A549 (cell line): ENCODE results near the gene QRICH1. TPM values are rescaled to one million over a fixed set of nuclear protein-coding genes. Genes with fewer than 3 reads are reported as not detected.

Experiments
- ATAC-seq, 2 experiments: fragments of 200-7000 bp in 1 of 2; fragments of >200 bp in 1 of 2; cut with Nextera tagmentation in 1 of 2; cut with Tn5 transposase in 1 of 2; 3 replicates each; pipeline versions ENCODE4 v1.8.0 to v1.9.1; 2018 to 2020; ENCODE audit warnings: mild to moderate bottlenecking in 1 of 2, moderate library complexity in 1 of 2
- CTCF ChIA-PET: fragments of 300-600 bp; sonication (Branson Sonifier 250); formaldehyde crosslinking; extraction: SDS; loops from one replicate; lab custom pipeline; 2021; ENCODE audit warnings: antibody characterized with exemption, inconsistent platforms; lab: Yijun Ruan, JAX
- POLR2A ChIA-PET: fragments of 350-600 bp; formaldehyde crosslinking; extraction: SDS; loops from one replicate; lab custom pipeline; 2021; ENCODE audit warnings: antibody characterized with exemption, inconsistent platforms; lab: Yijun Ruan, JAX
- DNase-seq, 2 experiments: peaks; one replicate each; pipeline versions ENCODE4 v3.0.0 to v3.0.0-alpha.2; 2011 to 2016; ENCODE audit warnings: low read depth in 1 of 2, low spot score in 1 of 2
- FAIRE-seq: peaks from 2 replicates; lab custom pipeline; 2011; peaks lifted over from hg19 to GRCh38; lab: Jason Lieb, UNC
- H3K27ac ChIP-seq, 2 experiments: fragments of >200 bp; sonication (Bioruptor Twin); formaldehyde crosslinking; 3 replicates each; pipeline ENCODE4 v1.5.1; 2016 to 2017
- H3K4me1 ChIP-seq: fragments of >200 bp; sonication (Bioruptor Twin); formaldehyde crosslinking; 3 replicates; pipeline ENCODE4 v1.6.1; 2016
- H3K4me2 ChIP-seq: fragments of >200 bp; sonication (Bioruptor Twin); formaldehyde crosslinking; 3 replicates; pipeline ENCODE4 v1.6.1; 2016
- H3K4me3 ChIP-seq: fragments of >200 bp; sonication (Bioruptor Twin); formaldehyde crosslinking; 3 replicates; pipeline ENCODE4 v1.5.1; 2016
- H3K9me3 ChIP-seq: fragments of >200 bp; sonication (Bioruptor Twin); formaldehyde crosslinking; 3 replicates; pipeline ENCODE4 v1.6.1; 2016
- BHLHE40 ChIP-seq: IDR thresholded peaks from 2 replicates; pipeline ENCODE4 v1.6.1; 2012; ENCODE audit warnings: low read depth, low read length, inconsistent platforms
- CHD2 ChIP-seq: fragments of 150-350 bp; IDR thresholded peaks from 2 replicates; pipeline ENCODE4 v1.6.1; 2014; ENCODE audit warnings: low read length; ENCODE audit not compliant: partially characterized antibody
- EHF ChIP-seq: fragments of 250-450 bp; sonication (Bioruptor Pico); IDR thresholded peaks from 2 replicates; pipeline ENCODE4 v1.5.0; 2020; ENCODE audit warnings: mild to moderate bottlenecking
- EP300 ChIP-seq, 2 experiments: fragments of >200 bp; sonication (Bioruptor Twin); formaldehyde crosslinking; IDR thresholded peaks; 2 replicates in 1 of 2; 3 replicates in 1 of 2; pipeline ENCODE4 v1.6.1; 2016 to 2017
- FOSB ChIP-seq: fragments of 250-450 bp; sonication (Bioruptor Pico); IDR thresholded peaks from 2 replicates; pipeline ENCODE4 v1.5.0; 2020; ENCODE audit warnings: mild to moderate bottlenecking, moderate library complexity
- FOXS1 ChIP-seq: fragments of 250-450 bp; sonication (Bioruptor Pico); IDR thresholded peaks from 2 replicates; pipeline ENCODE4 v1.5.0; 2020; ENCODE audit warnings: mild to moderate bottlenecking, moderate library complexity
- HDAC2 ChIP-seq: fragments of 200-600 bp; sonication (generic); IDR thresholded peaks from 2 replicates; pipeline ENCODE4 v1.6.1; 2016
- HOXB5 ChIP-seq: fragments of 250-450 bp; sonication (Bioruptor Pico); IDR thresholded peaks from 2 replicates; pipeline ENCODE4 v1.5.0; 2020; ENCODE audit warnings: mild to moderate bottlenecking, moderate library complexity
- JUNB ChIP-seq: fragments of >200 bp; sonication (Bioruptor Twin); formaldehyde crosslinking; IDR thresholded peaks from 2 replicates; pipeline ENCODE4 v1.6.1; 2016
- KDM1A ChIP-seq: fragments of 200-600 bp; sonication (generic); IDR thresholded peaks from 2 replicates; pipeline ENCODE4 v1.6.1; 2016; ENCODE audit warnings: low read depth, mild to moderate bottlenecking
- MAFK ChIP-seq: fragments of 450-650 bp; IDR thresholded peaks from 2 replicates; pipeline ENCODE4 v1.6.1; 2014; ENCODE audit not compliant: partially characterized antibody
- MAZ ChIP-seq: fragments of 150-350 bp; IDR thresholded peaks from 2 replicates; pipeline ENCODE4 v1.6.1; 2014; ENCODE audit warnings: antibody characterized with exemption, low read depth, low read length, borderline replicate concordance
- MYC ChIP-seq: IDR thresholded peaks from 2 replicates; pipeline ENCODE4 v1.6.1; 2012; ENCODE audit warnings: mild to moderate bottlenecking, inconsistent platforms, low read length, improper control_type of control experiment, borderline replicate concordance
- NPAS2 ChIP-seq: fragments of 250-450 bp; sonication (Bioruptor Pico); IDR thresholded peaks from 2 replicates; pipeline ENCODE4 v1.8.0; 2022; ENCODE audit warnings: mild to moderate bottlenecking, moderate library complexity, borderline replicate concordance
- PHF8 ChIP-seq: fragments of 200-600 bp; sonication (generic); IDR thresholded peaks from 2 replicates; pipeline ENCODE4 v1.6.1; 2016; ENCODE audit warnings: low read depth, mild to moderate bottlenecking, antibody characterized with exemption, moderate library complexity, borderline replicate concordance
- POLR2A ChIP-seq: IDR thresholded peaks from 2 replicates; pipeline ENCODE4 v1.6.1; 2012; ENCODE audit warnings: mild to moderate bottlenecking, low read length
- ZSCAN20 ChIP-seq: fragments of 250-450 bp; sonication (Bioruptor Pico); IDR thresholded peaks from 2 replicates; pipeline ENCODE4 v1.8.0; 2022; ENCODE audit warnings: mild to moderate bottlenecking, moderate library complexity
- WGBS: methylation state at CpG from one replicate; pipeline ENCODE4 v1.1.6; 2017; ENCODE audit errors: missing lambda C conversion rate; 5-methylcytosine and 5-hydroxymethylcytosine counted together
- polyA plus RNA-seq, 4 experiments: library from polyadenylated mRNA; depleted of rRNA in 3 of 4; stranded (reverse); fragments of >200 nt; fragmentation: RNase III in 1 of 4; extraction: RNeasy Plus Mini Kit Qiagen cat#74134 plus additional on column Dnase treatment in 1 of 4; gene quantifications; 2 replicates in 3 of 4; 3 replicates in 1 of 4; pipeline ENCODE4 v1.2.3, GENCODE V29; 2011 to 2017
- TF ChIP-seq, protein P1 (sequence below): fragments of 450-650 bp; IDR thresholded peaks from 2 replicates; pipeline ENCODE4 v1.6.1; 2014; ENCODE audit warnings: antibody characterized with exemption
- TF ChIP-seq, protein P2 (sequence below): fragments of >200 bp; sonication (Bioruptor Twin); formaldehyde crosslinking; IDR thresholded peaks from 3 replicates; pipeline ENCODE4 v1.6.1; 2016
- TF ChIP-seq, protein P3 (sequence below): IDR thresholded peaks from 2 replicates; pipeline ENCODE4 v1.6.1; 2012; ENCODE audit warnings: low read depth, borderline replicate concordance
- TF ChIP-seq, protein P4 (sequence below): fragments of >200 bp; sonication (Bioruptor Twin); formaldehyde crosslinking; IDR thresholded peaks from 2 replicates; pipeline ENCODE4 v1.6.1; 2016
- TF ChIP-seq, protein P5 (sequence below): IDR thresholded peaks from 2 replicates; pipeline ENCODE4 v1.6.1; 2012
- TF ChIP-seq, protein P6 (sequence below): fragments of 200-600 bp; sonication (generic); IDR thresholded peaks from 2 replicates; pipeline ENCODE4 v1.6.1; 2016; ENCODE audit warnings: antibody characterized with exemption, mild to moderate bottlenecking, moderate library complexity
- TF ChIP-seq, protein P7 (sequence below): fragments of 150-350 bp; IDR thresholded peaks from 2 replicates; pipeline ENCODE4 v1.6.1; 2014; ENCODE audit warnings: low read depth, mild to moderate bottlenecking, low read length

Gene QRICH1
- polyA plus RNA-seq, 2 of the 4 experiments (the other 2 are of a cell fraction) = 47.9 to 53.8 TPM

DNA sequence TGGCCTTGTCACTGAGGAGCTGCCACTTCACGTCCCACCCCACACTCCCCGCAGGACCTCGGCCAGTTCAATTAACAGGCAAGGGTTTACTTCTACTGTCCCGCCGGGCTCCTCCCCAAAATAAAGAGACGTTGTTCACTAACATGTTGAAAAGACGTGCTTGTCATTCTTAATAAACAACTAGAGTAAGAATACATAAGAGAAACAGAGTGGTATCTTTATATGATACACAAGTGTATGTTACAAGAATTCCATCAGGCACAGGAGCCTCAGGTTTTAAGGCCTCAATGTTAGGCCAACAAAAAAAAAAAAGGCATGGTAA lies 64.3 kb downstream of the QRICH1 start:
- Histone ChIP-seq H3K9me3 (no peaks in the 10 kb centered on the region), H3K4me2 (peak overlapping the region; percentile 99), H3K27ac (peak overlapping the region; percentile 32 to 61; a peak in 4 of 6 replicates), H3K4me1 (peaks cover 14% of the 10 kb centered on the region), H3K4me3 (no peak overlapping the region)
- POLR2A ChIA-PET = interaction anchor here (0.6 to 1.8 kb wide), 22 partner anchors 9 to 542 kb away, joined by 3 to 28 read pairs (median 4); partner anchors contain the start of genes DAG1, LAMB2, P4HTM and QRICH1
- ATAC-seq = no peak
- no peak for DNase-seq
- TF ChIP-seq KDM1A (no peak), MAFK (no peak), CHD2 (no peak), BHLHE40 (no peak), HDAC2 (no peak), MAZ (no peak), HOXB5 (no peak), EHF (CRISPR knock-in tag) (no peak), POLR2A (no peak), EP300 (IDR thresholded peaks at IDR 0.05) (no peak)
- TF ChIP-seq, protein P1, sequence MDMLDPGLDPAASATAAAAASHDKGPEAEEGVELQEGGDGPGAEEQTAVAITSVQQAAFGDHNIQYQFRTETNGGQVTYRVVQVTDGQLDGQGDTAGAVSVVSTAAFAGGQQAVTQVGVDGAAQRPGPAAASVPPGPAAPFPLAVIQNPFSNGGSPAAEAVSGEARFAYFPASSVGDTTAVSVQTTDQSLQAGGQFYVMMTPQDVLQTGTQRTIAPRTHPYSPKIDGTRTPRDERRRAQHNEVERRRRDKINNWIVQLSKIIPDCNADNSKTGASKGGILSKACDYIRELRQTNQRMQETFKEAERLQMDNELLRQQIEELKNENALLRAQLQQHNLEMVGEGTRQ = no peak
- TF ChIP-seq, protein P2, sequence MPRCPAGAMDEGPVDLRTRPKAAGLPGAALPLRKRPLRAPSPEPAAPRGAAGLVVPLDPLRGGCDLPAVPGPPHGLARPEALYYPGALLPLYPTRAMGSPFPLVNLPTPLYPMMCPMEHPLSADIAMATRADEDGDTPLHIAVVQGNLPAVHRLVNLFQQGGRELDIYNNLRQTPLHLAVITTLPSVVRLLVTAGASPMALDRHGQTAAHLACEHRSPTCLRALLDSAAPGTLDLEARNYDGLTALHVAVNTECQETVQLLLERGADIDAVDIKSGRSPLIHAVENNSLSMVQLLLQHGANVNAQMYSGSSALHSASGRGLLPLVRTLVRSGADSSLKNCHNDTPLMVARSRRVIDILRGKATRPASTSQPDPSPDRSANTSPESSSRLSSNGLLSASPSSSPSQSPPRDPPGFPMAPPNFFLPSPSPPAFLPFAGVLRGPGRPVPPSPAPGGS = no peak; the same call in 2 of the 3 replicates
- TF ChIP-seq, protein P3, sequence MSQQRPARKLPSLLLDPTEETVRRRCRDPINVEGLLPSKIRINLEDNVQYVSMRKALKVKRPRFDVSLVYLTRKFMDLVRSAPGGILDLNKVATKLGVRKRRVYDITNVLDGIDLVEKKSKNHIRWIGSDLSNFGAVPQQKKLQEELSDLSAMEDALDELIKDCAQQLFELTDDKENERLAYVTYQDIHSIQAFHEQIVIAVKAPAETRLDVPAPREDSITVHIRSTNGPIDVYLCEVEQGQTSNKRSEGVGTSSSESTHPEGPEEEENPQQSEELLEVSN = no peak
- TF ChIP-seq, protein P4, sequence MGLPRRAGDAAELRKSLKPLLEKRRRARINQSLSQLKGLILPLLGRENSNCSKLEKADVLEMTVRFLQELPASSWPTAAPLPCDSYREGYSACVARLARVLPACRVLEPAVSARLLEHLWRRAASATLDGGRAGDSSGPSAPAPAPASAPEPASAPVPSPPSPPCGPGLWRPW = no peak
- TF ChIP-seq, protein P5, sequence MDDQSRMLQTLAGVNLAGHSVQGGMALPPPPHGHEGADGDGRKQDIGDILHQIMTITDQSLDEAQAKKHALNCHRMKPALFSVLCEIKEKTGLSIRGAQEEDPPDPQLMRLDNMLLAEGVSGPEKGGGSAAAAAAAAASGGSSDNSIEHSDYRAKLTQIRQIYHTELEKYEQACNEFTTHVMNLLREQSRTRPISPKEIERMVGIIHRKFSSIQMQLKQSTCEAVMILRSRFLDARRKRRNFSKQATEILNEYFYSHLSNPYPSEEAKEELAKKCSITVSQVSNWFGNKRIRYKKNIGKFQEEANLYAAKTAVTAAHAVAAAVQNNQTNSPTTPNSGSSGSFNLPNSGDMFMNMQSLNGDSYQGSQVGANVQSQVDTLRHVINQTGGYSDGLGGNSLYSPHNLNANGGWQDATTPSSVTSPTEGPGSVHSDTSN = no peak
- TF ChIP-seq, protein P6, sequence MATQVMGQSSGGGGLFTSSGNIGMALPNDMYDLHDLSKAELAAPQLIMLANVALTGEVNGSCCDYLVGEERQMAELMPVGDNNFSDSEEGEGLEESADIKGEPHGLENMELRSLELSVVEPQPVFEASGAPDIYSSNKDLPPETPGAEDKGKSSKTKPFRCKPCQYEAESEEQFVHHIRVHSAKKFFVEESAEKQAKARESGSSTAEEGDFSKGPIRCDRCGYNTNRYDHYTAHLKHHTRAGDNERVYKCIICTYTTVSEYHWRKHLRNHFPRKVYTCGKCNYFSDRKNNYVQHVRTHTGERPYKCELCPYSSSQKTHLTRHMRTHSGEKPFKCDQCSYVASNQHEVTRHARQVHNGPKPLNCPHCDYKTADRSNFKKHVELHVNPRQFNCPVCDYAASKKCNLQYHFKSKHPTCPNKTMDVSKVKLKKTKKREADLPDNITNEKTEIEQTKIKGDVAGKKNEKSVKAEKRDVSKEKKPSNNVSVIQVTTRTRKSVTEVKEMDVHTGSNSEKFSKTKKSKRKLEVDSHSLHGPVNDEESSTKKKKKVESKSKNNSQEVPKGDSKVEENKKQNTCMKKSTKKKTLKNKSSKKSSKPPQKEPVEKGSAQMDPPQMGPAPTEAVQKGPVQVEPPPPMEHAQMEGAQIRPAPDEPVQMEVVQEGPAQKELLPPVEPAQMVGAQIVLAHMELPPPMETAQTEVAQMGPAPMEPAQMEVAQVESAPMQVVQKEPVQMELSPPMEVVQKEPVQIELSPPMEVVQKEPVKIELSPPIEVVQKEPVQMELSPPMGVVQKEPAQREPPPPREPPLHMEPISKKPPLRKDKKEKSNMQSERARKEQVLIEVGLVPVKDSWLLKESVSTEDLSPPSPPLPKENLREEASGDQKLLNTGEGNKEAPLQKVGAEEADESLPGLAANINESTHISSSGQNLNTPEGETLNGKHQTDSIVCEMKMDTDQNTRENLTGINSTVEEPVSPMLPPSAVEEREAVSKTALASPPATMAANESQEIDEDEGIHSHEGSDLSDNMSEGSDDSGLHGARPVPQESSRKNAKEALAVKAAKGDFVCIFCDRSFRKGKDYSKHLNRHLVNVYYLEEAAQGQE = no peak
- 1% methylated on average over 7 of the region's 7 CpGs for WGBS
- no peak for FAIRE-seq
- CTCF ChIA-PET = interaction anchor here (0.8 to 1.7 kb wide), 3 partner anchors 40 to 65 kb away, joined by 3 to 5 read pairs (median 4); no protein-coding TSS in a partner anchor

DNA sequence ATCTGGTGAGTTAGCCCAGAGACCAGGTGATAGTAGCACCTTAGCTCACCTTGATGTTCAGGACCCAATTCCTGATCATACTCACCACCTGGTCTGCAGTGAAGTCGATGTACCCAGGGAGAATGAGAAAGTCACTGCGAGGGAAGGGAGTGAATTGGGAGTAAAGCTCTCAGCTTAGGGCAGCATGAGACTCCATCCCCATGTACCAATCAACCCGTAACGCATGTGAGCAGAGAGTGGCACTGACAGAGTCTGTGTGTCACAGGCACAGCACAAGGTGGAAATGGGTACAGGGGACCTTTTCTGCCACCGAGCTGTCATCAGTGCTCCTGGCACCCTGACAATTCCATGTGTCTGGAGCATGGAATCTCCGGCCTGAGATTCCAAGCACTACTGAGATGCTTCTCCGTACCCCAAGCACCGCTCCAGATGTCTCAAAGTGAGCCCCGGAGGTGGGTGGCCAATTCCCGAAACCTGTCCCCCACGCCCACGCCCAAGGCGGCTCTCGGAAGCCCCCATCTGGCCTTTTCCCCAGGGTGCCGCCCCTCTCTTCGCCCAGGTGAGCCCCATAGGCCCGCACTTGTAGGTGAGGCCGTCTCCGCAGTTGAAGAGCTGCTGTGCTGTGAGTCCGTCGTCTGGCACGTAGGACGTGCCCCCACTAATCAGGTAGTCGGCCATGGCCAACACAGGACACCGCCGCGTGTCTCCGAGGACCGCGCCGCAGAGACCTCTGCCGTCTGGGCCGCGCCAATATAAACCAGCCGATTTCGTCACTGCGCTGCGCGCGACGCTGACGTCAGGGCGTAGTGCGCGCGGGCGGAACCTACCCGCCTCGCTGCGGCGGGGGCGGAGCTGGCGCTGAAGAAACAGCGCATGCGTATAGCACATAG lies 65.0 kb downstream of the QRICH1 start, which contains the start of gene IMPDH2:
Gene IMPDH2 (minus strand): TSS at position 726 of the 890 bp plus-strand sequence. CDS start 48 bp downstream, at position 678.
- CTCF ChIA-PET = interaction anchor here (0.8 to 1.7 kb wide), 6 partner anchors 9 to 66 kb away, joined by 3 to 5 read pairs (median 4); partner anchors contain the start of gene QRICH1
- TF ChIP-seq, protein P7, sequence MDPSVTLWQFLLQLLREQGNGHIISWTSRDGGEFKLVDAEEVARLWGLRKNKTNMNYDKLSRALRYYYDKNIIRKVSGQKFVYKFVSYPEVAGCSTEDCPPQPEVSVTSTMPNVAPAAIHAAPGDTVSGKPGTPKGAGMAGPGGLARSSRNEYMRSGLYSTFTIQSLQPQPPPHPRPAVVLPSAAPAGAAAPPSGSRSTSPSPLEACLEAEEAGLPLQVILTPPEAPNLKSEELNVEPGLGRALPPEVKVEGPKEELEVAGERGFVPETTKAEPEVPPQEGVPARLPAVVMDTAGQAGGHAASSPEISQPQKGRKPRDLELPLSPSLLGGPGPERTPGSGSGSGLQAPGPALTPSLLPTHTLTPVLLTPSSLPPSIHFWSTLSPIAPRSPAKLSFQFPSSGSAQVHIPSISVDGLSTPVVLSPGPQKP = no peak
- TF ChIP-seq FOXS1 (CRISPR knock-in tag) = 0 out of 2 replicates have a peak, but pooled peaks have one; percentile 22
- peak; percentile 86; the same call in 1 of the 2 replicates for TF ChIP-seq HOXB5
- TF ChIP-seq NPAS2 (CRISPR knock-in tag) = no peak
- TF ChIP-seq ZSCAN20 (CRISPR knock-in tag) = no peak
- no peak for TF ChIP-seq JUNB
- TF ChIP-seq, protein P2 = peak; percentile 96
- peak; percentile 84; the same call in 1 of the 2 replicates for TF ChIP-seq MYC
- no peak for TF ChIP-seq FOSB (CRISPR knock-in tag)
- TF ChIP-seq PHF8 = peak; percentile 91

More for the DNA sequence above, 65.0 kb downstream of the QRICH1 start, which contains the start of gene IMPDH2:
- peak within 1 kb of the TSS; percentile 90 to 91 for H3K27ac ChIP-seq
- POLR2A ChIA-PET = interaction anchor here (0.6 to 1.8 kb wide), 22 partner anchors 8 to 541 kb away, joined by 3 to 28 read pairs (median 4); partner anchors contain the start of genes DAG1, LAMB2, P4HTM and QRICH1
- peak within 1 kb of the TSS; percentile 81 for H3K4me3 ChIP-seq
- H3K4me2 ChIP-seq = peak within 1 kb of the TSS; percentile 99
- peaks cover 14% of the 10 kb centered on the region for H3K4me1 ChIP-seq
- DNase-seq (peak; percentile 47 to 91), ATAC-seq (peak; percentile 83 to 88), FAIRE-seq (no peak)
- H3K9me3 ChIP-seq = no peaks in the 10 kb centered on the region
- 3% methylated on average over 7 of the region's 55 CpGs for WGBS
